ENCODE results near the gene TMEM39B. TPM values are rescaled to one million over a fixed set of nuclear protein-coding genes. Genes with fewer than 3 reads are reported as not detected.

Gene TMEM39B
- 7.3 and 10.2 TPM in 2 replicates for total RNA-seq

GRCh38 chr1:32072622-32073298 is at the start of gene TMEM39B:
TSS of gene TMEM39B (plus strand) at chr1:32072939. CDS start at chr1:32073048, 109 bp downstream.

GRCh38 chr1:32107742-32108661 is 35.3 kb downstream of the TMEM39B start, which contains the start of gene KPNA6:
TSS of gene KPNA6 (plus strand) at chr1:32108056. CDS start at chr1:32108131, 75 bp downstream.

Small RNA genes within 50 kb of the gene (small RNA-seq; reads per million reads assigned to genes)
- not detected for gene MIR5585
- gene RF00017, result not detected

Other genes with a start within 250 kb of the TMEM39B start
- 308 and 353 TPM in 2 replicates for gene PTP4A2, start 134.6 kb upstream of the TMEM39B start, total RNA-seq
- 42.6 and 52.2 TPM in 2 replicates for gene KHDRBS1, start 59.1 kb upstream of the TMEM39B start, total RNA-seq
- 39.3 and 61.2 TPM in 2 replicates for gene KPNA6, start 35.1 kb downstream of the TMEM39B start, total RNA-seq
- 75.7 and 82.9 TPM in 2 replicates for gene TXLNA, start 106.7 kb downstream of the TMEM39B start, total RNA-seq
- gene CCDC28B, start 127.7 kb downstream of the TMEM39B start, total RNA-seq, result 7.3 and 8.4 TPM in 2 replicates
- gene IQCC, start 132.7 kb downstream of the TMEM39B start, total RNA-seq, result 1.1 and 2.0 TPM in 2 replicates
- not detected in 2 replicates for gene DCDC2B, start 136.2 kb downstream of the TMEM39B start, total RNA-seq
- 16.5 and 17.2 TPM in 2 replicates for gene TMEM234, start 149.4 kb downstream of the TMEM39B start, total RNA-seq
- gene EIF3I, start 149.5 kb downstream of the TMEM39B start, total RNA-seq, result 290 and 329 TPM in 2 replicates
- 0.39 and 1.1 TPM in 2 replicates for gene FAM167B, start 174.3 kb downstream of the TMEM39B start, total RNA-seq
- gene LCK, start 178.3 kb downstream of the TMEM39B start, total RNA-seq, result not detected in 2 replicates
- gene HDAC1, start 219.1 kb downstream of the TMEM39B start, total RNA-seq, result 32.3 and 44.0 TPM in 2 replicates